CD8-positive, alpha-beta memory T cell (primary cell): ENCODE results near the gene GTF2IRD1. TPM values are rescaled to one million over a fixed set of nuclear protein-coding genes. Genes with fewer than 3 reads are reported as not detected.
"Not testable (repeated sequence)": the region's sequence is repeated elsewhere in the genome, so short reads cannot be mapped to it uniquely, and the experiment has no call there.

ENCODE experiments used
- CTCF ChIA-PET: fragments of 350-600 bp; sonication (Branson Sonifier 250); formaldehyde crosslinking; loops from one replicate; lab custom pipeline; 2021; ENCODE audit warnings: antibody characterized with exemption; lab: Charles Lee
- POLR2A ChIA-PET: fragments of 350-600 bp; sonication (Branson Sonifier 250); formaldehyde crosslinking; loops from one replicate; lab custom pipeline; 2021; ENCODE audit warnings: antibody characterized with exemption; lab: Charles Lee
- DNase-seq, 5 donors: peaks; one replicate each; pipeline versions ENCODE4 v3.0.0 to v3.0.0-alpha.2; 2020 to 2022; ENCODE audit warnings: mixed read lengths in 1 of 5
- H3K27ac ChIP-seq: one replicate; pipeline ENCODE4 v1.7.0; 2013; ENCODE audit warnings: low read depth, mild to moderate bottlenecking, low read length, moderate library complexity
- H3K27me3 ChIP-seq: 2 replicates; pipeline ENCODE4 v1.7.0; 2013; ENCODE audit warnings: low read length, mild to moderate bottlenecking; ENCODE audit not compliant: insufficient read depth, poor library complexity, severe bottlenecking
- H3K36me3 ChIP-seq: 2 replicates; pipeline ENCODE4 v1.7.0; 2013; ENCODE audit warnings: mild to moderate bottlenecking, low read length, moderate library complexity; ENCODE audit not compliant: insufficient read depth
- H3K4me1 ChIP-seq: 2 replicates; pipeline ENCODE4 v1.7.0; 2013; ENCODE audit warnings: mild to moderate bottlenecking, low read length, moderate library complexity; ENCODE audit not compliant: insufficient read depth
- H3K4me3 ChIP-seq: 2 replicates; pipeline ENCODE4 v1.7.0; 2013; ENCODE audit warnings: mild to moderate bottlenecking, low read length
- H3K9me3 ChIP-seq: 2 replicates; pipeline ENCODE4 v1.7.0; 2013; ENCODE audit warnings: mild to moderate bottlenecking, low read length
- H3K27ac Mint-ChIP-seq, 8 donors: one replicate each; pipeline ENCODE4 v1.8.0; 2020 to 2021; ENCODE audit warnings: mixed read lengths in 8 of 8, mild to moderate bottlenecking in 6 of 8, inconsistent platforms in 3 of 8, moderate library complexity in 3 of 8
- H3K27me3 Mint-ChIP-seq, 2 donors: one replicate each; pipeline ENCODE4 v1.8.0; 2020 to 2021; ENCODE audit warnings: mixed read lengths in 2 of 2, mild to moderate bottlenecking in 1 of 2, moderate library complexity in 1 of 2
- H3K36me3 Mint-ChIP-seq, 3 donors: one replicate each; pipeline ENCODE4 v1.8.0; 2020 to 2021; ENCODE audit warnings: mixed read lengths in 3 of 3, inconsistent platforms in 1 of 3, mild to moderate bottlenecking in 1 of 3
- H3K4me1 Mint-ChIP-seq, 3 donors: one replicate each; pipeline ENCODE4 v1.8.0; 2020 to 2021; ENCODE audit warnings: mixed read lengths in 3 of 3, inconsistent platforms in 1 of 3, mild to moderate bottlenecking in 1 of 3
- H3K4me3 Mint-ChIP-seq, 7 donors: one replicate each; pipeline ENCODE4 v1.8.0; 2020 to 2021; ENCODE audit warnings: mixed read lengths in 7 of 7, mild to moderate bottlenecking in 6 of 7, moderate library complexity in 4 of 7, inconsistent platforms in 2 of 7
- H3K9me3 Mint-ChIP-seq, 5 donors: one replicate each; pipeline ENCODE4 v1.8.0; 2020 to 2022; ENCODE audit warnings: mixed read lengths in 5 of 5, mild to moderate bottlenecking in 3 of 5, moderate library complexity in 2 of 5, inconsistent platforms in 1 of 5
- polyA plus RNA-seq: library from polyadenylated mRNA; unstranded; fragments of 300-500 nt; fragmentation: Illumina TruSeq; gene quantifications from one replicate; pipeline ENCODE4 v1.2.3, GENCODE V29; 2021
- total RNA-seq, 2 experiments: library from RNA; stranded (reverse); gene quantifications; one replicate each; pipeline ENCODE4 v1.2.3, GENCODE V29; 2021

The GTF2IRD1 gene
- total and polyA plus RNA-seq, 3 experiments from 2014 or later, result 0.42 to 0.88 TPM; not detected in 1

GRCh38 chr7:74526780-74527179 lies 73.1 kb downstream of the GTF2IRD1 start:
- Histone ChIP-seq H3K27me3 (no peaks in the 10 kb centered on the region), H3K27ac (no peak overlapping the region), H3K4me3 (no peak overlapping the region), H3K9me3 (no peaks in the 10 kb centered on the region), H3K4me1 (no peaks in the 10 kb centered on the region), H3K36me3 (no peaks in the 10 kb centered on the region)
- Mint-ChIP-seq H3K36me3 (peaks cover 0 to 6% (median 0%) of the 10 kb centered on the region in 3 donors), H3K27ac (no peak overlapping the region), H3K4me1 (no peaks in the 10 kb centered on the region), H3K4me3 (no peak overlapping the region), H3K27me3 (peaks cover 0 to 4% of the 10 kb centered on the region in 2 donors), H3K9me3 (peaks cover 0 to 3% (median 0%) of the 10 kb centered on the region in 5 donors)
- ChIA-PET POLR2A (no interaction called here), CTCF (no interaction called here)
- no peak for DNase-seq

- no peaks in the 10 kb centered on the region for H3K4me1 Mint-ChIP-seq
- no peak overlapping the region for H3K27ac ChIP-seq
- H3K4me1 ChIP-seq, result no peaks in the 10 kb centered on the region
- no peaks in the 10 kb centered on the region for H3K27me3 ChIP-seq
- no peak overlapping the region for H3K4me3 ChIP-seq
- no peaks in the 10 kb centered on the region for H3K9me3 ChIP-seq
- H3K36me3 Mint-ChIP-seq, result no peaks in the 10 kb centered on the region
- no peaks in the 10 kb centered on the region for H3K9me3 Mint-ChIP-seq
- H3K4me3 Mint-ChIP-seq, result no peak overlapping the region
- ChIA-PET CTCF (interaction anchor here (1.0 kb wide), 1 partner anchor 9 kb away, joined by 3 read pairs; no protein-coding TSS in a partner anchor), POLR2A (no interaction called here)
- no peaks in the 10 kb centered on the region for H3K36me3 ChIP-seq
- DNase-seq, result no peak
- no peak overlapping the region for H3K27ac Mint-ChIP-seq
- H3K27me3 Mint-ChIP-seq, result peaks cover 0 to 4% of the 10 kb centered on the region in 2 donors
Observed at GRCh38 chr7:74527842-74528241, 74.1 kb downstream of the GTF2IRD1 start.

GRCh38 chr7:74528773-74529172 lies 75.1 kb downstream of the GTF2IRD1 start:
- H3K27me3 ChIP-seq, H3K4me1 Mint-ChIP-seq, H3K4me1 ChIP-seq, H3K9me3 ChIP-seq, H3K36me3 ChIP-seq, DNase-seq, CTCF ChIA-PET, H3K4me3 Mint-ChIP-seq, H3K27ac Mint-ChIP-seq, H3K27ac ChIP-seq, H3K9me3 Mint-ChIP-seq, H3K27me3 Mint-ChIP-seq, H3K36me3 Mint-ChIP-seq, H3K4me3 ChIP-seq, POLR2A ChIA-PET: not testable (repeated sequence)

GRCh38 chr7:74535951-74536356 lies 82.2 kb downstream of the GTF2IRD1 start:
- H3K4me1 ChIP-seq, result no peaks in the 10 kb centered on the region
- H3K27me3 Mint-ChIP-seq, result no peaks in the 10 kb centered on the region
- POLR2A ChIA-PET, result no interaction called here
- no peaks in the 10 kb centered on the region for H3K27me3 ChIP-seq
- CTCF ChIA-PET, result no interaction called here
- no peaks in the 10 kb centered on the region for H3K9me3 Mint-ChIP-seq
- no peaks in the 10 kb centered on the region for H3K4me1 Mint-ChIP-seq
- no peak overlapping the region for H3K27ac ChIP-seq
- DNase-seq, result no peak
- H3K4me3 ChIP-seq, result no peak overlapping the region
- no peaks in the 10 kb centered on the region for H3K36me3 ChIP-seq
- H3K4me3 Mint-ChIP-seq, result no peak overlapping the region
- H3K9me3 ChIP-seq, result no peaks in the 10 kb centered on the region
- no peak overlapping the region for H3K27ac Mint-ChIP-seq
- no peaks in the 10 kb centered on the region for H3K36me3 Mint-ChIP-seq

GRCh38 chr7:74541937-74542336 lies 88.2 kb downstream of the GTF2IRD1 start:
- H3K4me3 ChIP-seq, POLR2A ChIA-PET, DNase-seq, H3K9me3 Mint-ChIP-seq, H3K4me1 ChIP-seq, CTCF ChIA-PET, H3K4me1 Mint-ChIP-seq, H3K27me3 Mint-ChIP-seq, H3K4me3 Mint-ChIP-seq, H3K36me3 ChIP-seq, H3K9me3 ChIP-seq, H3K36me3 Mint-ChIP-seq, H3K27me3 ChIP-seq, H3K27ac ChIP-seq: not testable (repeated sequence)
- peak overlapping the region in 1 of 8 donors; percentile 89 for H3K27ac Mint-ChIP-seq

- DNase-seq, result no peak
- Mint-ChIP-seq H3K4me3 (no peak overlapping the region), H3K36me3 (no peaks in the 10 kb centered on the region), H3K4me1 (no peaks in the 10 kb centered on the region), H3K27ac (no peak overlapping the region), H3K9me3 (peaks cover 0 to 2% (median 0%) of the 10 kb centered on the region in 5 donors), H3K27me3 (no peaks in the 10 kb centered on the region)
- Histone ChIP-seq H3K36me3 (no peaks in the 10 kb centered on the region), H3K4me1 (no peaks in the 10 kb centered on the region), H3K27ac (no peak overlapping the region), H3K27me3 (no peaks in the 10 kb centered on the region), H3K9me3 (no peaks in the 10 kb centered on the region), H3K4me3 (no peak overlapping the region)
- CTCF ChIA-PET, result no interaction called here
- POLR2A ChIA-PET, result no interaction called here
Observed at GRCh38 chr7:74542558-74543117, 88.9 kb downstream of the GTF2IRD1 start.

- no peaks in the 10 kb centered on the region for H3K4me1 ChIP-seq
- ChIA-PET CTCF (no interaction called here), POLR2A (no interaction called here)
- Mint-ChIP-seq H3K4me1 (no peaks in the 10 kb centered on the region), H3K36me3 (no peaks in the 10 kb centered on the region), H3K4me3 (no peak overlapping the region), H3K27me3 (peaks cover 0 to 3% of the 10 kb centered on the region in 2 donors), H3K27ac (no peak overlapping the region), H3K9me3 (peaks cover 0 to 2% (median 0%) of the 10 kb centered on the region in 5 donors)
- no peak for DNase-seq
- no peak overlapping the region for H3K4me3 ChIP-seq
- H3K36me3 ChIP-seq, result no peaks in the 10 kb centered on the region
- H3K9me3 ChIP-seq, result no peaks in the 10 kb centered on the region
- H3K27me3 ChIP-seq, result no peaks in the 10 kb centered on the region
- H3K27ac ChIP-seq, result no peak overlapping the region
Observed at GRCh38 chr7:74544706-74545469, 91.2 kb downstream of the GTF2IRD1 start.

- Histone ChIP-seq H3K4me3 (no peak overlapping the region), H3K27ac (no peak overlapping the region), H3K9me3 (no peaks in the 10 kb centered on the region), H3K36me3 (no peaks in the 10 kb centered on the region), H3K27me3 (no peaks in the 10 kb centered on the region), H3K4me1 (no peaks in the 10 kb centered on the region)
- Mint-ChIP-seq H3K36me3 (no peaks in the 10 kb centered on the region), H3K27ac (no peak overlapping the region), H3K4me3 (no peak overlapping the region), H3K27me3 (peaks cover 0 to 3% of the 10 kb centered on the region in 2 donors), H3K4me1 (no peaks in the 10 kb centered on the region), H3K9me3 (peaks cover 0 to 2% (median 0%) of the 10 kb centered on the region in 5 donors)
- ChIA-PET CTCF (interaction anchor here (0.7 kb wide), 1 partner anchor 10 kb away, joined by 3 read pairs; no protein-coding TSS in a partner anchor), POLR2A (no interaction called here)
- no peak for DNase-seq
Observed at GRCh38 chr7:74545921-74546320, 92.2 kb downstream of the GTF2IRD1 start.
